Epidermal melanocyte (primary cell): ENCODE data around the gene LIMS2.

Experiments used
- DNase-seq: peaks from one replicate; pipeline ENCODE4 v3.0.0; 2011; ENCODE audit warnings: low spot score; ENCODE audit not compliant: insufficient read length

LIMS2 gene

GRCh38 chr2:127659408-127660290 is 15.7 kb downstream of the LIMS2 start:
- DNase-seq, result no peak

DNA sequence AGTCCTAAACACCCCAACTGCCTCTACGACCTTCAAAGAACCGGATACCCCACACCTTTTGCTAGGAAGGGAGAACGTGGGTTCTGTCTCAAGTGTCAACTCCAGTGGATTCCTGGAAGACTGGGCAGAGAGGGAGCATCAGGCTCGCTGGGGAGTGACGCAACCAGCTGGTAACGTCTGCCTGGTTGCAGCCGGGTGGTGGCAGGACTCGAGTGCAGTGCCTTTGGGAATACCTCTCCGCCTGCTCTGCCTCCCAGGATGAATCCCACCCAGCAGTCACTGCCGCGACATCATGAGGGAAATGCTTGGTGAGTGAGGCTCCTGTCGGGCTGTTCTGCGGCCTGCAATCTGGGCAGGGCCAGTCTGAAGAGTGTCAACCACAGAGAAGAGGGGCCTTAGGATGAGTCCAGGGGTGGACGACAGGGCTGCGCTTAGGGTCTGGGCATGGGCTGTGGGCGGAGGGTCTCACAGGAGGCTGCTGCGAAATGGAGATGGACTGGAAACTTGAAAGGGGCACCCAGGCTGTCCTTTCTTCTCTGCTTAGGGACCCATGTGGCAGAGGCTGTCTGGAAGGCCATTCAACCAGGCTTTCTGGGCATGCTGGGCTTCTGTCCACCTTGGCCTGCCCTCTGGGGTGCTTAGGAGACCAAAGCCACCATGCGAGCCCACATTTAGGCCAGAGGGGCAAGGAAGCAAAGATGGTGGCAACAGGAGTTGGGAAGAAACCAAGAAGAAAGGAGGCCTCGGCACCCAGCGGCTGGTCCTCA is 16.5 kb downstream of the LIMS2 start:
- DNase-seq, result no peak

DNA sequence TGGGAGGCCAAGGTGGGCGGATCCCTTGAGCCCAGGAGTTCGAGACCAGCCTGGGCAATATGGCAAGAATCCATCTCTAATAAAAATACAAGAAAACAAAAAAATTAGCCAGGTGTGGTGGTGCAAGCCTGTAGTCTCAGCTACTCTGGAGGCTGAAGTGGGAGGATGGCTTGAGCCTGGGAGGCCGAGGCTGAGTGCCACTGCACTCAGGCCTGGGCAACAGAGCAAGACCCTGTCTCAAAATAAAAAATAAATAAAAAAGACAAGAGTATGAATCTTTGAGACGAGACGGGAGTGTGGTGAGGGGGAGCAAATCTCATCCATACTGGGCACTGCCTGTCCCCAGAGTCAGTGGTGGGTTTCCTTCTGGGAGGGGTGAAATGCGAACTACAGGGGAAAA is 17.2 kb downstream of the LIMS2 start:
- DNase-seq, result no peak

DNA sequence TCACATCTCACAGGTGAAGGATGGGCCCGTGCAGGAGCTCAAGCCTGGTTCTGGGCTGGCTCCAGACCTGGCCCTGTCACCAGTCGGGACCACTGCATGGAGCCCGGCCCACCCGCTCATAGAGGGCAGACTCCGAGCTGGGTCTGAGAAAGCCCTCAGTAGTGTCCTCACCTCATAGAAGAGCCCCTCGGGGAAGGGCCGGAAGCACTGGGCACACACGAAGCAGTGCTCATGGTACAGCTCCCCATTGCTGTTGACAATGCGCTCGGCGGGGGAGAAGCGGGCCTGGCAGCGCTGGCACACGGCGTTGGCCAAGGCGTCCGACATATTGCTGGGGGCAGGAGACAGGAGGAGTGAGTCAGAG is 18.1 kb downstream of the LIMS2 start:
- no peak for DNase-seq

- no peak for DNase-seq
Measured at GRCh38 chr2:127656569-127657231, 18.6 kb downstream of the LIMS2 start.

GRCh38 chr2:127655209-127656073 is 19.9 kb downstream of the LIMS2 start:
- no peak for DNase-seq

DNA sequence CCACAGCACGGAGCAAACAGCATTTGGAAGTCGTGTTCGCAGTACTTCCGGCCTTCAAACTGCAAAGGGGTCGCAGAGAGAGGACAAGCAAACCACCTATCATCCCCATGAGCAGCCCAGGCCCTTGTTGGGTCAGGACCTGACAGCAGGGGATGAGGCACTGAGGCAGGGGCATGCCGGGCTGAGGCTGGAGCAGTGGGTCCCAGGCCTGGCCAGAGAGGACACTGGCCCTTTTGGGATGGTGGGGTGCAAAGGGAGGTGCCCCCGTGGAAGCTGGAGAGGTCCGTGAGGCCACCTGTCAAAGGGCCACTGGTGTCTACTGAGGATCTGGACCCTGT is 20.5 kb downstream of the LIMS2 start:
- no peak for DNase-seq

- DNase-seq, result no peak
Measured at GRCh38 chr2:127654084-127654837, 21.1 kb downstream of the LIMS2 start.

DNA sequence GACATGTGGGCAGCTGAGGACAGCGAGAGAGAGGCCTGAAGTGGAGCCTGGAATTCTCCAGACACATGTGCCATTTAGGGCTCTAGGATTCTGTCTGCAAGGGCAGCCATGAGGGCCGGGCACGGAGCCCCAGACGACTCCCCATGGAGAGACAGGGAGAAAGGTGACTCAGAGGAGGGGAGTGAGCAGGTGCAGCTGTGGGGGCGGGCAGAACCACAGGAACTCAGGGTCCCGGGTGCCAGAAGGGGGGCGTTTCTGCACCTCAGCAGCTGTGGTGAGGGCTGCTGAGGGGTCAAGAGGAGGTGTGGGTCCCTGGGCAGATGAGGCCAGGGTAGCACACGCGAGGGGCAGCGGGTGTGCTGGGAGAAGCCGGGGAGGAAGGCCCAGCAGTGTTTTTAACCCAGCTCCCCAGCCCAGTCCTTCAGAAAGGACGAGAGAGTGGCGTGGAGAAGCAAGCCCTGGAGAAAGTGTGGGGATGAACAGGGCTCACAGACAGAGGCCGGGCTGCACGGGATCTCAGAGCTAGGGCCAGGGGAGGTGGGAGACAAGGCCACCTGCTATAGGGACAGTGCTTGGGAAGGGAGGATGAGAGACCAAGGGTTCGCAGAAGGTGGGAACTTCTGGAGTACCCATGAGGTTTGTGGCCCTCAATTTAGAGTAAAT is 21.8 kb downstream of the LIMS2 start:
- DNase-seq, result no peak

GRCh38 chr2:127652786-127653357 is 22.5 kb downstream of the LIMS2 start:
- no peak for DNase-seq

- DNase-seq, result no peak
Measured at GRCh38 chr2:127651971-127652550, 23.3 kb downstream of the LIMS2 start.

DNA sequence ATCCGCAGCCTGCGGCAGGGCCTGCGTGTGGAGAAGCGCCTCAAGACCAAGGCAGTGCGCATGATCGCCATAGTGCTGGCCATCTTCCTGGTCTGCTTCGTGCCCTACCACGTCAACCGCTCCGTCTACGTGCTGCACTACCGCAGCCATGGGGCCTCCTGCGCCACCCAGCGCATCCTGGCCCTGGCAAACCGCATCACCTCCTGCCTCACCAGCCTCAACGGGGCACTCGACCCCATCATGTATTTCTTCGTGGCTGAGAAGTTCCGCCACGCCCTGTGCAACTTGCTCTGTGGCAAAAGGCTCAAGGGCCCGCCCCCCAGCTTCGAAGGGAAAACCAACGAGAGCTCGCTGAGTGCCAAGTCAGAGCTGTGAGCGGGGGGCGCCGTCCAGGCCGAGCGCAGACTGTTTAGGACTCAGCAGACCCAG is 23.9 kb downstream of the LIMS2 start:
- no peak for DNase-seq

DNA sequence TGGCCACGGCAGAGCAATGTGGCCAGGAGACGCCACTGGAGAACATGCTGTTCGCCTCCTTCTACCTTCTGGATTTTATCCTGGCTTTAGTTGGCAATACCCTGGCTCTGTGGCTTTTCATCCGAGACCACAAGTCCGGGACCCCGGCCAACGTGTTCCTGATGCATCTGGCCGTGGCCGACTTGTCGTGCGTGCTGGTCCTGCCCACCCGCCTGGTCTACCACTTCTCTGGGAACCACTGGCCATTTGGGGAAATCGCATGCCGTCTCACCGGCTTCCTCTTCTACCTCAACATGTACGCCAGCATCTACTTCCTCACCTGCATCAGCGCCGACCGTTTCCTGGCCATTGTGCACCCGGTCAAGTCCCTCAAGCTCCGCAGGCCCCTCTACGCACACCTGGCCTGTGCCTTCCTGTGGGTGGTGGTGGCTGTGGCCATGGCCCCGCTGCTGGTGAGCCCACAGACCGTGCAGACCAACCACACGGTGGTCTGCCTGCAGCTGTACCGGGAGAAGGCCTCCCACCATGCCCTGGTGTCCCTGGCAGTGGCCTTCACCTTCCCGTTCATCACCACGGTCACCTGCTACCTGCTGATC is 24.4 kb downstream of the LIMS2 start:
- no peak for DNase-seq

GRCh38 chr2:127650041-127650784 is 25.1 kb downstream of the LIMS2 start:
- DNase-seq, result no peak

- peak; percentile 63 for DNase-seq
Measured at GRCh38 chr2:127649684-127650040, 25.7 kb downstream of the LIMS2 start.

- DNase-seq, result no peak
Measured at GRCh38 chr2:127649100-127649611, 26.2 kb downstream of the LIMS2 start.

DNA sequence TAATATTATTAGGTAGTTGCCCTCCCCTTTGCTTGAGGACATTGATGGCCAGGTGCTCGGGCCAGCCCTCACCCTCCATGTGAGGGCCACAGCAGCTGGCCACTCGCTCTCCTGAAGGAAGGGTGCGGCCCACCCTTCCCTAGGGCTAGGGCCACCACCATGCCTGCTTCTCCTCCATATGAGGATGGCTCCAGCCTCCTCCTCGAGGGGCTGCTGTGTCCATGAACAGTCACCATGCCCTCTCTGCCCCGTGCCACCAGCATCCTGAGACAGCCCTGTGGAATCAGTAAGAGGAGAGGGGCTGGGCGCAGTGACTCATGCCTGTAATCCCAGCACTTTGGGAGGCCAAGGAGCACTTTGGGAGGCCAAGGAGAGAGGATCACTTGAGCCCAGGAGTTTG is 27.0 kb downstream of the LIMS2 start:
- DNase-seq, result no peak
